Motor neuron (in vitro differentiated cells): ENCODE measurements around the gene RPUSD4. TPM values are rescaled to one million over a fixed set of nuclear protein-coding genes. Genes with fewer than 3 reads are reported as not detected.
A peak's percentile ranks its signal among the peaks of the same experiment; 100 is the strongest.

Experiments
- ATAC-seq, 8 experiments: fragments of 200-7000 bp; cut with Tn5 transposase; replicated peaks in 6 of 8; 2 replicates each; pipeline ENCODE4 v1.8.0; 2021; ENCODE audit warnings: mild to moderate bottlenecking in 8 of 8, moderate library complexity in 8 of 8
- H3K27ac ChIP-seq, 2 donors: fragments of 250-450 bp; sonication (Bioruptor Pico); 2 replicates each; pipeline ENCODE4 v1.9.0; 2021; ENCODE audit warnings: antibody characterized with exemption in 2 of 2, mild to moderate bottlenecking in 2 of 2, moderate library complexity in 1 of 2
- H3K4me1 ChIP-seq, 2 donors: fragments of 250-450 bp; sonication (Bioruptor Pico); replicated peaks in 1 of 2; 2 replicates each; pipeline ENCODE4 v1.6.1; 2021; ENCODE audit warnings: antibody characterized with exemption in 2 of 2, mild to moderate bottlenecking in 2 of 2, moderate library complexity in 1 of 2
- H3K4me3 ChIP-seq, 5 donors: fragments of 250-450 bp; sonication (Bioruptor Pico); 2 replicates each; pipeline ENCODE4 v1.9.0; 2021; ENCODE audit warnings: antibody characterized with exemption in 5 of 5, mild to moderate bottlenecking in 5 of 5, moderate library complexity in 4 of 5
- WGBS, 10 experiments: fragments of 450-650 bp; shearing (Covaris generic); methylation state at CpG; one replicate each; pipeline ENCODE4 v1.0.0; 2022; 5-methylcytosine and 5-hydroxymethylcytosine counted together
- in situ Hi-C, 9 experiments: fragments of 400-800 bp; cut with MboI; loops; one replicate each; pipeline ENCODE4 v1.15.0; 2021; ENCODE audit warnings: low sequenced_read_pairs in 9 of 9, low pct_unique_long_range_greater_than_20kb in 2 of 9; ENCODE audit not compliant: unreplicated experiment in 9 of 9
- total RNA-seq, 8 experiments: library from RNA; unstranded; fragments of 300-600 nt; gene quantifications; 2 replicates each; pipeline versions ENCODE4 v1.2.3 to v1.2.4, GENCODE V29; 2022

RPUSD4 gene
- total RNA-seq, 8 experiments from 2014 or later = 14.1 to 41.3 (median 22.3) TPM

DNA sequence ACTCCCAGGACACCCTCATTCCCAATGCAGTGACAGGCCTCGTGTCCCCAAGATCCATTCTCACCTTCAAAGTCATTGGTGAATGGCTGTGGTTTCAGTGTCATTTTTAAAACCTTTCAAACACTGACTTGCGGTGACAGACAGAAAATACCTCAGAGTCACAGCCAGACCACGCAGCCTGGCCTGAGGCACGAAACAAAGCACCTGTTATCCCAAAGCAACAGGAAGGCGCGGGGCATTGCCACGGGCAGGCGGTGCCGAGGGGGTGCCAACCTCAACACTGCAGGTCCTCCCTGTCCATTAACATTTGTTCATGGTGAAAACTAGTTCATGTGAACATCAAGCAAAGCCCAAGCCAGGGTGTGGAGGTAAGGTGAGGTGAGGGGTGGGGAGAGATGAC, 38.2 kb downstream of the RPUSD4 start:
- peaks cover 5 to 9% of the 10 kb centered on the region in 2 donors for H3K4me1 ChIP-seq
- no peak overlapping the region for H3K27ac ChIP-seq
- no peak for ATAC-seq
- in situ Hi-C loops = no loop called here
- no peak overlapping the region for H3K4me3 ChIP-seq
- 80 to 100% (median 92%) methylated on average over 1 to 7 of the region's 9 CpGs; no CpG with 5 or more reads in 5 of the 10 experiments for WGBS, 10 experiments

DNA sequence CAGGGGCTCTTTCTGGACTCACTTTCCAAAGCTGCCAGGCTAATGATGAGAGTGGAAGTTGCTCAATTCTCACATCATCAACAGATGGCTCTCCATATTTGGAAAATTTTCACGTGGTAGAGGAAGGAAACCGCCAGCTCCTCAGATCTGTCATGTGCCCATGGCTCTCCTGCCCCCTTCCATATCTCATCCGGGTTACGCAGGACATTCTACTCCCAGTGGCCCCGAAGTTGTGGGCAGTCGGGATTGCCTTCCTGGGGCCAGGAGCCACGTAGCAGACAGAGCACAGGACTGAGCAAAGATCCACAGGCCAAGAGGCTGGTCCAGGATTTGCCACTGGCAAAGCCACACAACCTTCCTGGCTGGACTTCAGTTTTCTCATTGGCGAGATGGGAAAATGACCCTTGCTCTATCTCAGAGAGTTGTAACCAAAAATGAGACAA, 38.8 kb downstream of the RPUSD4 start:
- no peak overlapping the region for H3K27ac ChIP-seq
- H3K4me3 ChIP-seq = no peak overlapping the region
- 0 to 100% (median 89%) methylated on average over 2 to 7 of the region's 8 CpGs; no CpG with 5 or more reads in 5 of the 10 experiments for WGBS, 10 experiments
- H3K4me1 ChIP-seq = peaks cover 5 to 9% of the 10 kb centered on the region in 2 donors
- peak in 2 of 8 experiments; percentile 55 to 67 for ATAC-seq
- in situ Hi-C loops = no loop called here

DNA sequence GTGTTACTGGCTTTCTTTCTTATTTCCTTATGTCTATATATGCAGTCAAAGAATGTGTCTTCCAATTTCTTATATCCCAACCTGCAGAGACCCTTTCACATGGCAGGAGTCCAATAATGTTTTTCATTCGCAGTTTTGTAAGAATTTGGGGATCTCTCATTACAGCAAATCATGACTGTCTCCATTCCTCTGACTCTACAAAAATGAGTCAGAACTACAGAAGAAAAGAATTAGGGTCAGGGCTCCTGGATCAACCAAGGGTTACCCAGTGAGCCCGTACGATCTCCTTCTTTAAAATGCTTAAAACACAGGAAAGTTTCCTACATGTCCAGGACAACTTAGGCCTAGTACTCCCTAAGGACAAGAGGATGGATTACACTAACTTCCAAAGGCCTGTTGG, 42.2 kb downstream of the RPUSD4 start:
- no peak for ATAC-seq
- 41 to 100% (median 78%) methylated on average over 1 to 3 of the region's 3 CpGs; no CpG with 5 or more reads in 3 of the 10 experiments for WGBS, 10 experiments
- H3K27ac ChIP-seq = no peak overlapping the region
- H3K4me3 ChIP-seq = no peak overlapping the region
- in situ Hi-C loops = no loop called here
- H3K4me1 ChIP-seq = peaks cover 9 to 17% of the 10 kb centered on the region in 2 donors

DNA sequence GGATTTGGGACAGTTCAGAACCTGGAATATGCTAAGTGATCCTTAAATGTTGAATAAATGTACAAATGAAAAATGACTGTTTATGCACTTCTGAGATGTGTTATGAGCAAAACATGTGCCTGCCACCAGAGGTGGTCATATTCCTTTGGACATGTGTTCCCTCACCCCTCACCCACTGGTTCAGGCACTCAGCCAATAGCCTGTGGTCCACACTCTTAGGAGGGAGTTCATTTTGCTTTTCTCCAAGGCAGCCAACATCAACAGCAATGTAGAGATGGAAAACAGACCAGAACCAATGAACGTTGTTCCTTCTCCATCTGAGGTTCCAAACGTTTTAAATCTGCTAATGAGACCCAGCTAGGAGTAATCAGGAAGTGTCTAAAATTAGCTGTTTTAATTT, 44.0 kb downstream of the RPUSD4 start:
- 0 to 78% (median 13%) methylated on average over 1 to 2 of the region's 2 CpGs; no CpG with 5 or more reads in 1 of the 10 experiments for WGBS, 10 experiments
- in situ Hi-C loops = no loop called here
- Histone ChIP-seq H3K27ac (no peak overlapping the region), H3K4me3 (no peak overlapping the region), H3K4me1 (peaks cover 19 to 34% of the 10 kb centered on the region in 2 donors)
- peak in 1 of 8 experiments; percentile 51 for ATAC-seq

DNA sequence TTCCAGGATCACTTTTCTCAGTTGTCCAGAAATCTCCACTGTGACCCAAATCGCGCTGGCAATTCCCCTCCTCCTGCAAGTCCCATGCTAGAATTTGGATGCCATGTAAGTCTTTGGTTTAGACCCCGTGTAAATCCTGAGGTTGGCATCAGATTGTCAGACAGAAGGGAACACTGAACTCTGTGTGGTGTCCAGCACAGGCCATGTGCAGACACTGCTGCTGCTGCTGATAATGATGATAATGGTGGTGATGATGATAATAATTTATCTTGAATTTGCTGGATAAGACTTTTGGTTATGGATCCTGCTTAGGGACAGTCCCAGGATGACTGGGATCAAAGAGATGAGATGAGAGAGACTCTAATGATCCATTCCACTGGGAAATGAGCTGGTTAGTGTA, 45.0 kb downstream of the RPUSD4 start:
- in situ Hi-C loops = no loop called here
- H3K4me1 ChIP-seq = peaks cover 21 to 37% of the 10 kb centered on the region in 2 donors
- 75 to 100% (median 100%) methylated on average over 2 to 3 of the region's 3 CpGs; no CpG with 5 or more reads in 3 of the 10 experiments for WGBS, 10 experiments

DNA sequence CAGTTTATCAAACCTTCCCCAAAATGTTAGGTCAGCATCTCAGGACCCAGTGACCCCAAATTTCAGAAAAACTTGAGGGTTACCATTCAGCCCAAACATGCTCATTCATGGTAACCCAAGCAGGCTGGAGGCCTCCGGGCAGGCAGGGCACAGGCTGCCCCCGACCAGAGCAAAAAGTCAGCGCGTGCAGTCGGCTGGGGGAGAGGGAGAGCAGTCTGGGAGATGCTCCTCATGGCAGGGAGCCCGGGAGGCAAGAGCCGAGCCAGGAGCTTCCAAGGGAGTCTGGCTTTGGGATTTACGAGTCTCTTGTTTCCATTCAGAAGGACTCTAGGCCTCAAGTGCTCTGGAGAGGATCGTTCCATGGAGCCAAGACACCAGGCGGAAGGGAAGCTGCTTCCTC, 45.7 kb downstream of the RPUSD4 start:
- 40 to 100% (median 82%) methylated on average over 1 to 4 of the region's 10 CpGs; no CpG with 5 or more reads in 6 of the 10 experiments for WGBS, 10 experiments

More for the DNA sequence above, 45.0 kb downstream of the RPUSD4 start:
- no peak for ATAC-seq
- no peak overlapping the region for H3K27ac ChIP-seq
- no peak overlapping the region for H3K4me3 ChIP-seq

DNA sequence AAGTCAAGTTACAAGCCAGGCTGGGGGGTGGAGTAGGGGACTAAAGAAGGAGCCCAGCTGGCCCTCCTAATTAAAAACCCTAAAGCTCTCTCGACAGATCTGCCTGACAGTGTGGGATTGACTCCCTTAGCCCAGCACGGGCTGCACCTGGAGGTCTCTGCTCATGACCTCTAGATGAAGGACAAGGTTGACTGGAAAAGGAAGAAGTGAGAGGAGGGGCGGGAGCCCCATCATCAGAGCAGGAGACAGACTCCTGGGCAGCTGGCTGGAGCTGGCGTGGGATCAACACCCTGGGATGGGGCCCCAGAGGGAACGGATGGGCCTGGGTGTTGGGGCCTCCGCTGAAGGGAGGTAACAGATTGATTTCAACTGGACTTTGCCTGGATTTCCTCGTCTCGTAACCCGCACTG, 46.1 kb downstream of the RPUSD4 start:
- 30 to 90% (median 64%) methylated on average over 2 to 6 of the region's 9 CpGs; no CpG with 5 or more reads in 5 of the 10 experiments for WGBS, 10 experiments
- Histone ChIP-seq H3K4me3 (no peak overlapping the region), H3K4me1 (peaks cover 29 to 48% of the 10 kb centered on the region in 2 donors), H3K27ac (no peak overlapping the region)
- in situ Hi-C loops = no loop called here
- ATAC-seq = no peak

More for the DNA sequence above, 45.7 kb downstream of the RPUSD4 start:
- no peak overlapping the region for H3K4me3 ChIP-seq
- peaks cover 24 to 43% of the 10 kb centered on the region in 2 donors for H3K4me1 ChIP-seq
- in situ Hi-C loops = no loop called here
- ATAC-seq = no peak
- H3K27ac ChIP-seq = no peak overlapping the region

DNA sequence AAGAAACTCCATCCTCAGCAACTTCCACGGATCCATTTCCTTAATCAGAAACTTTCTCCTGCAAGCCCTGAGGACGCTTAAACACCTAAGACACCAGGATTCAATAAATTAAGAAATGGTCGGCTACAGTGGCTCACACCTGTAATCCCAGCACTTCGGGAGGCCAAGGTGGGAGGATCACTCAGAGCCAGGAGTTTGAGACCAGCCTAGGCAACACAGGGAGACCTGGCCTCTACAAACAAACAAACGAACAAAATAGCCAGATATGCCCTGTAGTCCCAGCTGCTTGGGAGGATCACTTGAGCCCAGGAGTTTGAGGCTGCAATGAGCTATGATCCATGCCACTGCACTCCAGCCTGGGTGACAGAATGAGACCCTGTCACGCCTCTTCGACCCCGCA, 46.7 kb downstream of the RPUSD4 start:
- ATAC-seq = no peak
- Histone ChIP-seq H3K4me3 (no peak overlapping the region), H3K4me1 (peaks cover 34 to 53% of the 10 kb centered on the region in 2 donors), H3K27ac (no peak overlapping the region)
- in situ Hi-C loops = no loop called here
- 60 to 90% (median 79%) methylated on average over 1 to 8 of the region's 8 CpGs; no CpG with 5 or more reads in 2 of the 10 experiments for WGBS, 10 experiments

DNA sequence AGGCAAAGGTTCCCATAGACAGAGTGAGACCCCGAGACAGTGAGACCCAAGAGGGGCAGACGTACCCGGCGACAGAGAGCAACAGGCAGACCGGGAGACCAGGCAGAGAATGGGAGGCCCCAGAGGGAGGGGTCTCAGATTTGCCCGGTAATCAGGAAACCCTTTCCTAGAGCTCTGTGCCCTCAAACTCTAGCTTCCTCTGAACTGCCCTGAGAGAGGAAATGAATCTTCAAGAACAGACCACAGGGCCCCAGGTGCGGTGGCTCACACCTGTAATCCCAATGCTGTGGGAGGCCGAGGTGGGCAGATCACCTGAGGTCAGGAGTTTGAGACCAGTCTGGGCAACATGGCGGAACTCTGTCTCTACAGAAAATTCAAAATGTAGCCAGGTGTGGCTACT, 47.7 kb downstream of the RPUSD4 start:
- Histone ChIP-seq H3K27ac (peak overlapping the region in 1 of 2 donors; percentile 46), H3K4me1 (peaks cover 44 to 63% of the 10 kb centered on the region in 2 donors), H3K4me3 (no peak overlapping the region)
- in situ Hi-C loops = no loop called here
- WGBS, 10 experiments = 46 to 100% (median 57%) methylated on average over 1 to 6 of the region's 9 CpGs; no CpG with 5 or more reads in 3 of the 10 experiments
- no peak for ATAC-seq

DNA sequence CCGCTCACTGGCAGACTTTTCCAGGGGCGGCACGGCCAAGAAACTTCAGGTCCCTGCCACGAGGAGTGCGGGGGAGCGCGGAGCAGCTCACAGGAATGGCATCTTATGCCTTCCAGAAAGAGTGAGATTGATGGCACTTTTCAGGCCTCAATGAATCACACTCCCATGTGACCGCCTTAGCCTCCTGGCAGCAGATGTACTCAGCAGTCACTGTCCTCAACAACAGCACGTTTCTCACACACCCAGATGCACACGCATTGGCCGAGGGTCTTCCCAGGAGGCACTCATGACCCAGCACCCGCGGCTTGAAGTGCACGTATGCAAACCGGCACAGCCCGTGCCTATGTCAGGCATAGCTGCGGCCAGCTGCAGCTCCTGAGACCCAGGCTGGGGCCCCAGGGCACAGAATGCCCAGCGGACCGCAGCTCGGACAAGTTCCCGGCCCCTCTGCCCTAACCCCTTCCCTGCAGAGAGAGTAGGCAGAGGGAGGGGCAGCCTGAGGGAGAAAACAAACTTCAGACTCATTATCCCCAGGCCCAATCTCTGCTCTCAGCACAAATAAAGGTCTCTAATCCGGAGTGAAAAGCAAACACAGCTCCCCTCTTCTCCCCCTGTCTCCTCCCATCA, 48.3 kb downstream of the RPUSD4 start:
- Histone ChIP-seq H3K4me3 (no peak overlapping the region), H3K27ac (peak overlapping the region in 1 of 2 donors; percentile 46), H3K4me1 (peaks cover 50 to 69% of the 10 kb centered on the region in 2 donors)
- in situ Hi-C loops = no loop called here
- 0 to 31% (median 17%) methylated on average over 3 to 16 of the region's 22 CpGs; no CpG with 5 or more reads in 3 of the 10 experiments for WGBS, 10 experiments
- ATAC-seq = peak; percentile 65 to 94 (median 90)

DNA sequence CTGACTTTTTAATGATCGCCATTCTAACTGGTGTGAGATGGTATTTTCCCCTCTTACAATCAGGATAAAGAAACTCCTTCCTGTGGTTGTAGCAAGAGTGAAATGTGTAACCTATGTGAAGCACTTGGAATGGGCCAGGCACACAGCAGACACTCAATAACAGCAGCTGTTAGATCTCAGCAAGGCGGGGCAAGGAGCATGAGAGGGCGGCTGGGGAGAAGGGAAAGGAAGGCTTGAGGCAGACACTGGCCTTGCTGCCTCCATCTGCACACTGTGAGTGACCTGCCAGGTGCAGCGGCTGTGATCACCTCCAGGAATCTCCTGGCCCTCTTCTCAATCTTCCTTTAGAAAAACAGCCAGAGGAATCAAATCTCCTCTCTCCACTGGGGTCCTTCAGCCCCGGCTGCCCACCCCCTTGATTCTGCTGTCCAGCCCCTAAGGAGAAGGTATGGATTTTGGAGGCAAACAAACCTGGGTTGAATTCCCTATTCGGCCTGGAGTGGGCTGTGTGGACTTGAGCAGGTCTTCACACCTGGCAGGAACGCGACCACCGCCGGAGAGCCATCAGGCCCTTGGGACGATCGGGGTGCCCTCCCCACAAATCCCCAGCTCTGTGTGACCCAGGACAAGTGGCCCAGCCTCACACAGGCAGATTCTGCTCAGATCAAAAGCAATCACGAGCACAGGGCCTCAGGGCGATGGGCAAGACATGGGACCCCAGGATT, 49.0 kb downstream of the RPUSD4 start:
- WGBS, 10 experiments = 38 to 100% (median 95%) methylated on average over 1 to 2 of the region's 14 CpGs; no CpG with 5 or more reads in 4 of the 10 experiments
- H3K27ac ChIP-seq = no peak overlapping the region
- H3K4me3 ChIP-seq = no peak overlapping the region
- peaks cover 51 to 76% of the 10 kb centered on the region in 2 donors for H3K4me1 ChIP-seq
- ATAC-seq = no peak
- in situ Hi-C loops = no loop called here

DNA sequence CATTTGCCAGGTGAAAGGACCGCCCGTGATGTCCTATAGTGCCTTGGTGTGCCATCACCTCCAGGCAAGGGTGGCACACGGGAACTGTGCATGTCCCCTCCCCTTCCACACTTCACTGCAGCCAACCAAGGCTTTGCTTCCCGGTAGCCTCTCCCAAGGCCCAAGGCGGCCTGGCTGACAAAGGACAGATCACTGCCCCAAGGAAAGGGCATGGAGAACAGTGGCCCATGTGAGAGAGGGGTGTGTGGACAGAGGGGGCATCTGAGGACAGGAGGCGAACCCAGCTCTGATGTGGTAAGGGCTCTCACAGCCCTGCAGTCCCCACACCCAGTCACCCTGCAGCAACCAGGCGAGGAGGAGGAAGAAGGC, 50.4 kb downstream of the RPUSD4 start:
- in situ Hi-C loops = no loop called here
- peak overlapping the region in 1 of 2 donors; percentile 26 for H3K27ac ChIP-seq
- H3K4me3 ChIP-seq = no peak overlapping the region
- WGBS, 10 experiments = 71 to 93% (median 80%) methylated on average over 1 to 3 of the region's 7 CpGs; no CpG with 5 or more reads in 7 of the 10 experiments
- peaks cover 51 to 75% of the 10 kb centered on the region in 2 donors for H3K4me1 ChIP-seq
- ATAC-seq = no peak

DNA sequence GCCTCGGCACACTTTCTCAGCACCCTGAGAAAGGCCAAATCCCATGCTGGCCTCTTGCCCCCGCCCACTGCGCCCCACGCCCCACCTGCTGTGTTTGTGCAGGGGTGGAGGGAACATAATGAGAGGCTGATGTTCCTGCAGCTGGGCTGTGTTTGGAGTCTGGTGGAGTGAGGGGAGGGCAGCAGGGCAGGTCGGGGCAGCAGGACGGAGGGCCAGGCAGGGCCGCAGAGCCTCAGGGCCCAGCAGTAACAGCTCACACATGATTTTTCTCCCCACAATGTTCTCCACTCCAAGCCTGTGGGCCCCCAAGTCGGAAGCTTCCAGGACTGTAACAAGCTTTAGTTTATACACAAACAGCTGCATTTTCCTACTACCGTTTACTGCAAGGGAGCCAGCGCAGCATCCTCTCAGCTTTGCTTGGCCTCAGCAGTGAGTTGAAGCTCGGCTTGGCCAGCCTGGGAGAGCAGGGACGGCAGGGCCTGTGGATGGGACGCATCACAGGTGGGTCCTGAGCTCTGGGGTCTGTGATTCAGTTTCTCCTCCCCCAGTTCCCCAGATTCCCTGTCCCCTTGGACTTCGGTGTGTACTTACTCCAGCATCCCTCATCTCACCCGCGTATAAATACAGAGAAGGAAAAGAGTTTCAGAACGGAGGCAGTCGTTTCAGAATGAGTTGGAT, 51.0 kb downstream of the RPUSD4 start:
- 40 to 100% (median 62%) methylated on average over 1 to 8 of the region's 18 CpGs; no CpG with 5 or more reads in 3 of the 10 experiments for WGBS, 10 experiments
- in situ Hi-C loops = no loop called here
- no peak for ATAC-seq
- Histone ChIP-seq H3K4me1 (peaks cover 50 to 70% of the 10 kb centered on the region in 2 donors), H3K4me3 (no peak overlapping the region), H3K27ac (peak overlapping the region in 1 of 2 donors; percentile 26)
